ENCODE measurements around the gene SOCS1. TPM values are rescaled to one million over a fixed set of nuclear protein-coding genes. Genes with fewer than 3 reads are reported as not detected.

Gene SOCS1
- total and polyA plus RNA-seq, 2 of the 4 experiments (the other 2 are of a cell fraction), result 2.0 to 22.0 TPM

GRCh38 chr16:11303405-11304138, 47.6 kb upstream of the SOCS1 start:
- H3K4me3 ChIP-seq (ENCODE audit: insufficient read depth, low read depth, low read length), result no peak overlapping the region
- H2BK120ac ChIP-seq (ENCODE audit: low read depth, low read length), result no peak overlapping the region
- H3K4me2 ChIP-seq (ENCODE audit: low read depth, low read length), result no peak overlapping the region
- ChIA-PET POLR2A (ENCODE audit: unreplicated experiment) (no interaction called here), CTCF (no interaction called here)
- H3K9ac ChIP-seq (ENCODE audit: low read depth, low read length), result no peak overlapping the region
- H3K14ac ChIP-seq (replicated peaks; ENCODE audit: low read depth, low read length), result no peak overlapping the region
- DNase-seq, result no peak
- no peak overlapping the region for H3K23ac ChIP-seq (ENCODE audit: low read depth, low read length)
- H2BK20ac ChIP-seq (ENCODE audit: low read depth, low read length), result no peak overlapping the region
- no peak overlapping the region for H2BK15ac ChIP-seq (ENCODE audit: low read depth, low read length)
- no peak overlapping the region for H3K56ac ChIP-seq (ENCODE audit: extremely low read depth, insufficient read depth, low read length)
- no TSS peak for BruUV-seq (replicated peaks)
- H3K18ac ChIP-seq (ENCODE audit: low read depth, low read length), result no peak overlapping the region
- H2AK9ac ChIP-seq (replicated peaks; ENCODE audit: low read depth, low read length, poor library complexity), result no peak overlapping the region
- no peak for TF ChIP-seq NFE2L2 (IDR thresholded peaks at IDR 0.05; ENCODE audit: low read depth, low read length)
- TF ChIP-seq MAFK (IDR thresholded peaks at IDR 0.05; ENCODE audit: low read depth, low read length), result no peak
- no peak for TF ChIP-seq RFX5 (IDR thresholded peaks at IDR 0.05; ENCODE audit: low read depth, low read length)
- no peak for TF ChIP-seq MXI1 (IDR thresholded peaks at IDR 0.05; ENCODE audit: borderline replicate concordance, low read depth, low read length)
- no peak for TF ChIP-seq CHD1 (IDR thresholded peaks at IDR 0.05; ENCODE audit: low read depth, low read length)
- no peak for TF ChIP-seq MAZ (IDR thresholded peaks at IDR 0.05; ENCODE audit: borderline replicate concordance, low read depth, low read length)
- no peak for TF ChIP-seq RAD21 (IDR thresholded peaks at IDR 0.05; ENCODE audit: low read length)
- no peak for TF ChIP-seq CTCF (conservative IDR thresholded peaks at IDR 0.05; ENCODE audit: low read depth, low read length)
- TF ChIP-seq SMC3 (IDR thresholded peaks at IDR 0.05; ENCODE audit: low read depth, low read length), result no peak
- TF ChIP-seq FOS (IDR thresholded peaks at IDR 0.05; ENCODE audit: low read depth, low read length), result no peak
- no peak for TF ChIP-seq POLR2A (IDR thresholded peaks at IDR 0.05; ENCODE audit: low read depth, low read length)
- no peak for TF ChIP-seq ELK1 (IDR thresholded peaks at IDR 0.05; ENCODE audit: borderline replicate concordance, low read depth, low read length)
- TF ChIP-seq USF2 (IDR thresholded peaks at IDR 0.05; ENCODE audit: low read depth, low read length), result no peak
- TF ChIP-seq CEBPB (IDR thresholded peaks at IDR 0.05; ENCODE audit: low read depth, low read length), result no peak
- TF ChIP-seq RCOR1 (IDR thresholded peaks at IDR 0.05; ENCODE audit: insufficient replicate concordance, low read length), result no peak
- no peak for TF ChIP-seq BHLHE40 (IDR thresholded peaks at IDR 0.05; ENCODE audit: low read depth, low read length)
- no peaks in the 10 kb centered on the region for H4K20me1 ChIP-seq (ENCODE audit: insufficient read depth, low read length)
- no peak overlapping the region for H4K5ac ChIP-seq (ENCODE audit: low read depth, low read length)
- no peak overlapping the region for H4K8ac ChIP-seq (ENCODE audit: low read depth in 2 of 2, low read length in 2 of 2)
- no peaks in the 10 kb centered on the region for H3K9me3 ChIP-seq (ENCODE audit: control insufficient read depth, insufficient read depth, low read length)
- no peak overlapping the region for H3K4ac ChIP-seq (ENCODE audit: low read depth, low read length)
- intact Hi-C loops (cut with micrococcal nuclease), result no loop called here
- H3K27me3 ChIP-seq (ENCODE audit: control insufficient read depth, insufficient read depth, low read length), result no peaks in the 10 kb centered on the region
- in situ Hi-C loops (cut with MboI; ENCODE audit: low sequenced_read_pairs), result no loop called here
- no peaks in the 10 kb centered on the region for H3K36me3 ChIP-seq (ENCODE audit: control insufficient read depth, insufficient read depth, low read length)
- no peak overlapping the region for H4K91ac ChIP-seq (ENCODE audit: insufficient read depth, low read depth, low read length)
- H2AFZ ChIP-seq (replicated peaks; ENCODE audit: low read length, poor library complexity), result no peak overlapping the region
- ATAC-seq (ENCODE audit: low read depth), result no peak
- no peaks in the 10 kb centered on the region; the same call in 1 of the 2 replicates for H3K4me1 ChIP-seq (ENCODE audit: control insufficient read depth, insufficient read depth, low read length)
- WGBS, 2 experiments (ENCODE audit: extremely low coverage in 2 of 2, insufficient read length in 1 of 2), result 78% methylated on average over 14 of the region's 18 CpGs; no CpG with 5 or more reads in 1 of the 2 experiments
- H3K9me1 ChIP-seq (ENCODE audit: insufficient read depth, low read length), result no peaks in the 10 kb centered on the region
- H2AK5ac ChIP-seq (ENCODE audit: low read depth, low read length), result no peak overlapping the region
- H3K27ac ChIP-seq (ENCODE audit: insufficient read depth, low read length), result no peak overlapping the region
- no peaks in the 10 kb centered on the region for H3K79me1 ChIP-seq (ENCODE audit: low read depth in 1 of 2, low read length in 2 of 2)
- dilution Hi-C loops (cut with HindIII; ENCODE audit: low sequenced_read_pairs, unreplicated experiment), result no loop called here
- no peak overlapping the region for H2BK5ac ChIP-seq (ENCODE audit: low read depth, low read length, poor library complexity, severe bottlenecking)

Data from IMR-90 (cell line).